Skin epidermis (tissue), 12 donors: ENCODE measurements around the gene PPP1R2.
"Not testable (repeated sequence)": the region's sequence is repeated elsewhere in the genome, so short reads cannot be mapped to it uniquely, and the experiment has no call there.

Experiments
- H3K27ac ChIP-seq, 21 experiments: fragments of 200-600 bp; sonication (generic) in 11 of 21; one replicate each; pipeline ENCODE4 v1.5.0; 2020; ENCODE audit warnings: mild to moderate bottlenecking in 3 of 21, inconsistent platforms in 2 of 21, moderate library complexity in 2 of 21
- H3K4me3 ChIP-seq, 7 experiments: fragments of 200-600 bp; sonication (generic) in 2 of 7; one replicate each; pipeline ENCODE4 v1.5.0; 2020; ENCODE audit warnings: inconsistent platforms in 2 of 7, mild to moderate bottlenecking in 2 of 7, moderate library complexity in 1 of 7

PPP1R2 gene

DNA sequence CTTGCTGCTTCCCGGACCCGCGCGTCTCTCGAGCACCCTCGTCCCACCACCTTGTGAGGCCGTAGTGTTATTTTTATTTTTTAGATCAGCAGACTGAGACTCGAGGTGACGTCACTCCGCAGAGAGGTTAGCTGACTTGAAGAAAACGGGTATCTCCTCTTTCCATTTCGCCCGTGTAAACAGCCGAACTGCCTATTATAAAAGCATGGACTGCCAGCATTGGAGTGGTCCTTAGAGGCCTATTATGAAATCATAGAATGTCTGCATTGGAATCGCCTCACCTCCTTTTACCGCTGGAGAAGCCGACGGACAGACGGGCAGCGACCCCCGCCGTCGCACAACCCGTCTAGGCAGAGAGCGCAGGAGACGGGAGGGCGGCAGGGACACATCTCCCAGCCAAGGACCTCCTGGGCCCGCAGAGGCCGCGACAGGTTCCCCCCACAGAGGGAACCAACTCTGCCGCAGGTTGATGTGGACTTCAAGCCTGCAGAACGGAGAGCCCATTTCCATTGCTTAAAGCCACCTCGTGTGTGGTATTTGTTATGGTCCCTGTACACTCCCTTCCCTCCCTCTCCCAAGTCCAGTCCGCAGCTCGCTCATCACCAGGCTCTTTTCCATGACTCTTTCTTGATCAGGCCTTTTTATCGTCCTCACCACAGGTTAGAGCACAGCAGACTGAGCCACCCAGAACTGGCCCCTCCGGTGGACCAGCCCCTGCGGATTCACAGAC lies 540 bp upstream of the PPP1R2 start:
- Histone ChIP-seq H3K4me3 (peak overlapping the region; percentile 75 to 95 (median 83)), H3K27ac (peak overlapping the region in 18 of 21 experiments; percentile 2 to 98 (median 95))

DNA sequence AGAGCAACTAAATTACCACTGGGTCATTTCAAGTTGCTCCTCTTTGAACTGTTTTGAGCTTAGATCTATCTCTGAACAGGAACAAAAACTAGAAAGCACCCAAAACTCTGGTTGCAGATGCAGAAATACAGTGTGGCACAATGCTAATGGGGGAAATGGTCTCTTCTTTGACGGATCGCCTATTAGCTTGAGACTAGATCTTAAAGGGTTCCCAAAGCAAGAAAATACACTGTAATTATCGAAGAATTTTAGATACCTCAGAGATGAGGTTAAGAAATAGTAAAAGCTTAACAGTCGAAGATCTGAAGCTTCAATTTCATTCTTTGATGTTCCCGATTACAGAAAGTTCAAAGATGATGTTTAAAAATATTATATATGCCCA lies 818 bp downstream of the PPP1R2 start:
- H3K27ac ChIP-seq = peak overlapping the region in 20 of 21 experiments; percentile 88 to 98 (median 95)
- peak overlapping the region; percentile 75 to 95 (median 83) for H3K4me3 ChIP-seq

DNA sequence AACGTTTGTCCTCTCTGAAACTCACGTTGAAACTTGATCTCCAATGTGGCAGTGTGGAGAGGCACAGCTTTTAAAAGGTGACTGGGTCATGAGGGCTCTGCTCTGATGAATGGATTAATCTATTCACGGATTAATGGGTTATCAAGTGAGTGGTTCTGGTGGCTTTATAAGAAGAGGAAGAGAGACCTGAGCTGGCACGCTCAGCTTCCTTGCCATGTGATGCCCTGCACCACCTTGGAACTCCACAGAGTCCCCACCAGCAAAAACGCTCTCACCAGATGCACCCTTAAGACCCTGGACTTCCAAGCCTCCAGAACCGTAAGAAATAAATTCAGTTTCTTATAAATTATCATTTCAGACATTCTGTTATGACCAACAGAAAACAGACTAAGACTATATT lies 2.6 kb downstream of the PPP1R2 start:
- peak overlapping the region in 2 of 7 experiments; percentile 75 to 81 for H3K4me3 ChIP-seq
- H3K27ac ChIP-seq = peak overlapping the region in 3 of 21 experiments; percentile 3 to 94 (median 41)

DNA sequence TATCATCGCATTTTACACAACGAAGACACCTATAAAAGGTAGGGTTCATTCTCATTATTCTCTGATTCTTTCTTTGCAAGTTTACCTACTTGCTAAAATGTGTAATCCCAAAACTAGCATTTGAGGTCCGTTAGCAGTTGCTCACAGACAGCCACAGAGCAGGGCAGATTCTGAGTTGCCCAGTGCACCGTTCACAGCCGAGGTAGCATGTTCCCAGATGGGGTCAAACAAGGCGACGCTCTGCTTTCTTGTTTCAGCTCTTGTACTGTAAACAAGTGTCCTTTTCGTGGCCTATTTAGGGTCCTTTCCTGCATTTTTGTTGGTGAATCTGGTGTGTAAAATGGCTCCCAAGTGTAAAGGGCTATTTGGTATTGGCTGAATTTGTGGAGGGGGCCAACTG lies 3.1 kb downstream of the PPP1R2 start:
- peak overlapping the region in 2 of 21 experiments; percentile 3 to 41 for H3K27ac ChIP-seq
- no peak overlapping the region for H3K4me3 ChIP-seq

DNA sequence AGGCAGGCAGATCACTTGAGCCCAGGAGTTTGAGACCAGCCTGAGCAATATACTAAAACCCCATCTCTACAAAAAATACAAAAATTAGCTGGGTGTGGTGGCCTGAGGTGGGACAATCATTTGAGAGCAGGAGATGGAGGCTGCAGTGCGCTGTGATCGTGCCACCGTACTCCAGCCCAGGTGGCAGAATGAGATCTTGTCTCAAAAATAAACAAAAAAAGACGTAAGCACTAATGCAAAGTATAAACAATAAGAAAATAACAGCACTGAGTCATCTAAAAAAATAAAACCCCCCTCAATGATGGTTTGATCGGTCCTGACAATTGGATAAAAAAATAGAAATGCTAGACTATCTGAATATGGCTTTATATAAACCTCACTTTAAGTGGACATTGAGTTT lies 3.6 kb downstream of the PPP1R2 start:
- Histone ChIP-seq H3K27ac (no peak overlapping the region), H3K4me3 (no peak overlapping the region)

DNA sequence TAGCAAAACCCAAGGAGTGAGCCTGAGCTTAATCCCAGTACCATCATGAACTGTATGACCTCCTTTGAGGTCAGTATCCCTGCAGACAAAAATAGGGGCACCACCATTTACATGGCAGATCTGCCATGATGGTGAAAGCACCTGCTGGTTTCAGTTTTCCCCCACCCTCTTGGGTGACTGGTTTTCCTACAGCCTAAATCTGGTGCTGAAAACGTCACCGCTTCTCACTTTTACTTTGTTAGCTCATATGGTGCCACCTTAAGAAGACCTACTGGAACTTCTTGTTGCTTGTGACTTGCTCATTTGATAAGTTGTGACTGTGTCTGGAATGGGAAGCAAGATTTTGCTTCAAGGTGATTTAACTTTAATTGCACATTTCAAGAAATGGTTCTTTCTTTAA lies 5.1 kb downstream of the PPP1R2 start:
- H3K27ac ChIP-seq = no peak overlapping the region
- no peak overlapping the region for H3K4me3 ChIP-seq

DNA sequence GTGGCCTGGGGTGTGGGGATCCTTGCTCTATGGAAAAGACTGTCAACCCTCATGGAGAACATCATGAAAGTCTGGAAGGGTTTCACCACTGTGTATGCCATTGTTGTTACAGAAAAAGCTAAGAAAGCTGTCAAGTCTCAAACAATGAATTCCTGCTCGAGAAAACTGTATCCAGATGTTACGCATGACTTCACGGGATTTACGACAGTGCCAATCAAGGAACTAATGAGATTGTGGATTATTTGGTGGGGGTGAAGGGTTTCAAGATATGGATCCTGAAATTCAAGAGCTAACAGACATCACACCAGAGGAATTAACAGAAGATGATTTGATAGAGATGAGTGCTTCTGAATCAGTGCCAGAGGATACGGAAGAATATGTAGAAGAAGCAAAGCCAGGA lies 7.8 kb downstream of the PPP1R2 start:
- no peak overlapping the region for H3K27ac ChIP-seq
- H3K4me3 ChIP-seq = no peak overlapping the region

DNA sequence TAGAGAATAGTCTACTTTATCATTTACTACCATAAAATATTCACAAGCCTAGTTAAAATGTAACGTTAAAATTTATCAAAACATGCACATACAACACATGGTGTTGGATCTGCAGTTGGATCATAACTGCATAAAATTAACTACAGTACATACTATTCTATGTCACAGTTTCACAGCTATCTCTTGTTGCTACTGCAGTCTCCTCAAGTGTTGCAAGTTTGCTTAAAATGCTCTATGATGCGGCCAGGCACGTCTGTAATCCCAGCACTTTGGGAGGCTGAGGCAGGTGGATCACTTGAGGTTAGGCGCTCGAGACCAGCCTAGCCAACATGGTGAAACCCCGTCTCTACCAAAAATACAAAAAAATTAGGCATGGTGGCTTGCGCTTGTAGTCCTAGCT lies 10.3 kb downstream of the PPP1R2 start:
- no peak overlapping the region for H3K4me3 ChIP-seq
- no peak overlapping the region for H3K27ac ChIP-seq

DNA sequence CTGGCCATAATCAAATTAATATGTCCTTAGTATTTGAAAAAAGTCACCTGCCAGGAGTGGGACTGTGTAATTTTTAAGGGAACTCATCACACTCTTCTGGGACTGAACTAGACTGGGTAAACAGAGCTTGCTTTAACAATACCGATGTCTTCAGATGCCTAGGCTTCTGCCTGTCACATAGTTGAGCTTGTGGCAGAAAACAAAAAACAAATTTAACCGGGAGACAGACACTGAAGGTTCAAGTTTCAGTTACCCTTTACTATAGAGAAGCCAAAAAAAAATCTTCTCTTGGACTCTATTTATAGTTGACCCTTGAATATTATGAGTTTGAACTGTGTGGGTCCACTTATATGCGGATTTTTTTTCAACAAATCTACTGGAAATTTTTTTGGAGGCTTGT lies 10.8 kb downstream of the PPP1R2 start:
- Histone ChIP-seq H3K4me3 (no peak overlapping the region), H3K27ac (no peak overlapping the region)

DNA sequence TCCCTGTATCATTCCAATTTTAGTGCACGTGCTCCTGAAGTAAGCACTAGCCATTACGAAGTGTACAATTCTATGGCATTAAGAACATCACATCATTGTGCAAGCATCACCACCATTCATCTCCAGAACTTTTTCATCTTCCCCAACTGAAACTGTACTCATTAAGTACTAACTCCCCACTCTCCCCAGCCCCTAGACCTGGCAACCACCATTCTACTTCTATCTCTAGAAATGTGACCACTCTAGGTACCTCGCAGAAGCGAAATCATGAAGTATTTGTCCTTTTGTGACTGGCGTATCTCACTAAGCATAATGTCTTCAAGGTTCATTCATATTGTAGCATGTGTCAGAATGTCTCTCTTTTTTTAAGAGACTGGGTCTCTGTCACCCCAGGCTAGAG lies 11.4 kb downstream of the PPP1R2 start:
- Histone ChIP-seq H3K27ac (no peak overlapping the region), H3K4me3 (no peak overlapping the region)

DNA sequence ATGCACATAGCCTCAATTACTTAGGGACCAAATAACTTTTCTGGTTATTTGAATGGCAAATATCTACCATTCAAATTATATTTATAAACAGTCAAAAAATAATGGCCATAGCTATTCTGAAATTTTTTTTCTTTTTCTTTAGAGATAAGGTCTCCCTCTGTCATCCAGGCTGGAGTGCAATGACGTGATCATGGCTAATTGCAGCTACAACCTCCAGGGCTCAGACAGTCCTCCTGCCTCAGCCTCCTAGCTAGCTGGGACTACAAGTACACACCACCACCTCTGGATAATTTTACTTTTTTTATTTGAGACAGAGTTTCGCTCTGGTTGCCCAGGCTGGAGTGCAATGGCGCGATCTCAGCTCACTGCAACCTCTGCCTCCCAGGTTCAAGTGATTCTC lies 16.6 kb downstream of the PPP1R2 start:
- H3K4me3 ChIP-seq = no peak overlapping the region
- H3K27ac ChIP-seq = no peak overlapping the region

DNA sequence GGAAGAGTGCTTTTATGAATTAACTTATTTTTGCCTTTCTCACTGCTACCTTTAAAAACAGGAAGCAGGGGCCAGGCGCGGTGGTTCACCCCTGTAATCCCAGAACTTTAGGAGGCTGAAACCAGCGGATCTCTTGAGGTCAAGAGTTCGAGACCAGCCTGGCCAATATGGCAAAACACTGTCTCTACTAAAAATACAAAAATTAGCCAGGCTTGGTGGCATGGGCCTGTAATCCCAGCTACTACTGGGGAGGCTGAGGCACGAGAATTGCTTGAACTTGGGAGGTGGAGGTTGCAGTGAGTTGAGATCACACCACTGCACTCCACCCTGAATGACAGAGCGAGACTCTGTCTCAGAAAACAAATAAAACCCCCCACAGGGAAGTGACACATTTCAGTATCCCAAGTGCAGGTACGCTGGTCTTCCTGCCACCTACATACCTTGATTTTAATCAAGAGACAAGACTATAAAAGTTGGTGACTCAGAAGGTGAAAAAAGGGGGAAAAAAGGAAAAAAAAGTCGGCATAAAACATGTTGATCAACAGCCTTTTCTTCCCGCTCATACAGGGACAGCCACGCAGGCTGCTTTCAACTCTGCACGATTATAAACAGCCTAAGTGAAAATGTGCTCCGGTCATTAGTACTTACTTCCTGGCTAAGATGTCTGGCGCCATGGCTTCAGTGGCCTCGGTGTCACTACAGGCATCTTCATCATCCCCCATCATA lies 18.8 kb downstream of the PPP1R2 start:
- peak overlapping the region in 1 of 21 experiments; percentile 1 for H3K27ac ChIP-seq
- no peak overlapping the region for H3K4me3 ChIP-seq

DNA sequence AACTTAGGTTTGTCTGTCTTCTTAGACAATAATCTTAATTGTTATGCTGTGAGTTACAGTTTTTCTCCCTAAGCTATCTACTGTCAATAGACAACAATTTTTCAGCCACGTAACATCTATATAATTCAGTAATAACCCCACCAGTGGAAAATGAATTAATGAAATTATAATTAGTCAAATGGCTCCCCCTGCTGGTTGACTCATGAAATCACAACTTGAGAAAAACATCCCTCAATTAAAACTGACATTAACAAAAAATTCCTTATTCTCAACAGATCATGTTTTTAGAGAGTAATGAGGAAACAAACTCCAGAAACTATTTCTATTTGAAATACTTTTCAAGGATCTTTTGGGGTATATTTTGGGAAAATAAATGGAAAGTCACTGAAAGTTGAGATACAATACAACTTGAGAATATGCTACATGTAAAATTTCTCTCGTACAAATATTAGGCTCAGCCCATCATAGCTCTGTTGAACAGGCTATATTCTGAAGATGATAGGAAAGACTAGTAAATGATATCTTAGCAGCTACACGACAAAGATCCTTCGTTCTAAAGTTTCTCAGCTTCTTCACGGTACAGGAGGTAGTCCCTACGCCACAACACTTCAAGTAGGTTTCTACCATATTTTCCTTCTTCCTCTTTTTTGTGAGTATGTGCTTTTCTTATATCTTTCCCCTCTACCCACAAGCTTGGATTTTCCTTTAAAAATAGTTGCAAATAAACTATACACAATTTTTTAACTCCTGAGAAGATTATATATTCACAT lies 20.7 kb downstream of the PPP1R2 start:
- no peak overlapping the region for H3K27ac ChIP-seq
- no peak overlapping the region for H3K4me3 ChIP-seq

DNA sequence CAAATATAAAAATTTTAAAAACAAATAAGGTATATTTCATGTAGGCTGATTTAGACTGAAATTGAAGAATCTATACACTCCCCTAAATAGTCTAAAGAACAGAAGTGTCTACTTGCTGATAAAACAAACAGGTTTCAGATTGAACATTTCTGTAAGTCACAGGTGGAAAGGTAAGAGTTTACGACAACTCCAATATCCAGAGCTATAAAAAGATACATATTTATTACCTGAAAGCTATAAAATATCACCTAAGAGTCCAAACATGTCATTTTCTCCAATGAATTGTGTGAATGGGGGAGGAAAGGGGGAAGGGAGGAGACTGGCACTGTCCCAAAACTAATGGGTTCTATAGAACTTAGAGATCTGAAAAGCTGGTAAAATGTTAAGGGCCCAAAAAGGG lies 26.1 kb downstream of the PPP1R2 start:
- Histone ChIP-seq H3K27ac (no peak overlapping the region), H3K4me3 (no peak overlapping the region)

DNA sequence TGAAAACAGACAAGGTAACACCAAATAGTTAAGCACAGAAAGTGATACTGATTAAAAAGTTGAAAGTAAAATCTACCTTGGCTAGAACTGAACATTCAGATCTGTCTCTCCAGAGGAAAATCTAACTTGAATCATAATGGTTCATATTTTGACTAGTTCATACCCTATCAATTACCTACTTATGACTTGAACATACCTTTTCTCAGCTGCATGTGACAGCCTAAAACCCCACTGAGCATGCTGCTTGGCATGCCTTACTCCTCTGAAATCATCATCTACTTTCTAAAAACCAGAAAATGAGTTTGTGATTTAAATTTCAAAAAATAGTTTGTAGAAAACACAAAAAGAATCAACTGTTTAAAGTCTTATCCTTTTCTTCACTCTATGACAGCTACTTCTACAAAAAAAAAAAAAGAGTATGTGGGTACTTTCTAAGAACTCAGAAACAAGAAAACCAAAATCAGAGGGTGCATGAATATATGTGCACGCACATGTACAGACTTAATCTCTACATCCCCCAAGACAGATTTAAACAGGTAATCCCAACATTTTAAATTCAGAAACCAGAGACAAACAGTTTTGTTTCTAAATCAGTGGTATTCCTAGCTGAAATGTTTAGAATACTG lies 28.4 kb downstream of the PPP1R2 start:
- H3K27ac ChIP-seq, H3K4me3 ChIP-seq: not testable (repeated sequence)

DNA sequence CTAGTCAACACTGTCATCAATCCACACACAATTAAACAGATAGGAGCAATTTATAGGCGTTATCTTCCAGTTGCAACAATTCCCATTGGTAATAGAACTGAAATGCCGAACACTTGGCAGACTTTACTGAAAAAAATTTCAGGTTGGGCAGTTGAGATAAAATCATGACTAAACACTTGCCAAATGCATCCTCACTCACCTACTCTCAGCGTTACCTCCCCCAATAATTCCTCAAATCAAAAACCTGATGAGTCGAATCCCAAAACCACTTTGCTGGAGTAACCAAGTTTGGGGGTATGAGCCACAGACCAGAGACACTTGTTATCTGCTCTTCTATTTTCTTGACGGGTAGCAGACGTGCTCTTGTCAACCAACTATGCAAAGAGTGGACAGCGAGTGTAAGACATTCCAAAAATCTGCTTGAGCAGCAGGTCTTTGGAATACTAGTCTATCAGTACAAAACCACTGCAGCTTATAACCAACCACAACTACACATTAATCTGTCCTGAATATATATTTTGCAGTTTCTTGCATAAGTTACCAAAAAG lies 30.3 kb downstream of the PPP1R2 start:
- H3K27ac ChIP-seq = no peak overlapping the region

DNA sequence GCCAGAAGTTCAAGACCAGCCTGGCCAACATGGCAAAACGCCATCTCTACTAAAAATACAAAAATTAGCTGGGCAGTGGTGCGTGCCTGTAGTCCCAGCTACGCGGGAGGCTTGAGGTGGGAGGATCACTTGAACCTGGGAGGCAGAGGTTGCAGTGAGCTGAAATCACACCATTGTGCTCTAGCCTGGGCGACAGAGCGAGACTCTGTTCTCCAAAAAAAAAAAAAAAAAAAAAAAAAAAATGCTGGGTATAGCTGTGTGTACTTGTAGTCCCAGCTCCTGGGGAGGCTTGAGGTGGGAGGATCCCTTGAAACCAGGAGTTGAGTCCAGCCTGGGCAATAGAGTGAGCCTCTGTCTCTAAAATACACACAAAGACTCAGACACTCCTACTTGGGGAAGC lies 32.0 kb downstream of the PPP1R2 start:
- Histone ChIP-seq H3K4me3 (no peak overlapping the region), H3K27ac (no peak overlapping the region)

More for the DNA sequence above, 30.3 kb downstream of the PPP1R2 start:
- H3K4me3 ChIP-seq = no peak overlapping the region

DNA sequence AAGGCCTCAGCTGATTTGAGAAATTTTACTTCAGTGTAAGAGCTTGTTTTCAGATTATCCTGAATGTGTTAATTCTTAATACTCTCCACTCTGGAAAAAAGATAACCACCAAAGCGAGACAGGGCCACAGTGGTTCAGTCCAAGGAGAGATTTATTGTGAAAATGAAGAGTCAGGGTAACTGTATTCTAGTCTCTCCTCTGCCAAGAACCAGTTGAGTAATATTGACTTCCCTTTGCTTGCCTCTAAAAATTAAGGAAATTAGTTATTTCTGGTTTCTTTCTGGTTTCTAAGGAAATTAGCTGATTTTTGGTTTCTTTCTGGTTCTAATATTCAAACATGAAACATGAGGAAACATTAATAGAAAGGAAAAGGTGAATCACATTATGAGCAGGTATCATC lies 34.9 kb downstream of the PPP1R2 start:
- H3K27ac ChIP-seq = no peak overlapping the region
- H3K4me3 ChIP-seq = no peak overlapping the region

DNA sequence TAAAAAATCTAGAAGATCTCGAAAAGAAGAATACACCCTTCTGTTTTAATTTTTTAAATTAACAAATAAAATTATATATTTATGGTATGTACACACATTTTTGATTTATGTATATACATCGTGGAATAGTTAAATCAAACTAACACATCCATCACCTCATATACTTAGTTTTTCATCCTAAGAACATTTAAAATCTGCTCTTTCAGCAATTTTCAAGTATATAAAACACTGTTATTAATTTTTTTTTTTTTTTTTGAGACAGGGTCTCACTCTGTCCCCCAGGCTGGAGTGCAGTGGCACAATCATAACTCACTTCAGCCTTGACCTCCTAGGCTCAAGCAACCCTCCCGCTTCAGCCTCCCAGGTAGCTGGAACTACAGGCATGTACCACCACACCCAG lies 67.5 kb downstream of the PPP1R2 start:
- no peak overlapping the region for H3K27ac ChIP-seq
- no peak overlapping the region for H3K4me3 ChIP-seq

DNA sequence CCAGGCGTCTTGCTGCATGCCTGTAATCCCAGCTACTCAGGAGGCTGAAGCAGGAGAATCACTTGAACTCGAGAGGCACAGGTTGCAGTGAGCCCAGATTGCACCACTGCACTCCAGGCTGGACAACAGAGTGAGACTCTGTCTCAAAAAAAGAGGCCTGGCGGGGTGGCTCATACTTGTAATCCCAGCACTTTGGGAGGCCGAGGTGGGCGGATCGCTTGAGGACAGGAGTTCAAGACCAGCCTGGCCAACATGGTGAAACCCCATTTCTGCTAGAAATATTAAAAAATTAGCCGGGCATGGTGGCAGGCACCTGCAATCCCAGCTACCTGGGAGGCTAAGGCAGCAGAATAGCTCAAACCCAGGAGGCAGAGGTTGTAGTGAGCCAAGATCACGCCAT lies 68.0 kb downstream of the PPP1R2 start:
- H3K4me3 ChIP-seq, H3K27ac ChIP-seq: not testable (repeated sequence)
